HG03060 (cell line): Measurements from ENCODE around the gene HOMER2.
"Not testable (repeated sequence)": the region's sequence is repeated elsewhere in the genome, so short reads cannot be mapped to it uniquely, and the experiment has no call there.

Source experiments
- ATAC-seq: cut with Tn5 transposase; IDR thresholded peaks from one replicate; pipeline ENCODE4 v1.9.1; 2021; ENCODE audit warnings: low read depth, moderate number of reproducible peaks; ENCODE audit not compliant: unreplicated experiment

HOMER2 gene

GRCh38 chr15:82952158-82953081 lies at the start of gene HOMER2:
TSS of gene HOMER2 (minus strand) at chr15:82952720. CDS start at chr15:82952535, 185 bp downstream.
- ATAC-seq = no peak

- ATAC-seq = not testable (repeated sequence)
Observed at GRCh38 chr15:83000672-83001031, 48.1 kb upstream of the HOMER2 start.

GRCh38 chr15:82999905-83000671 lies 47.6 kb upstream of the HOMER2 start:
- peak; percentile 65 for ATAC-seq

DNA sequence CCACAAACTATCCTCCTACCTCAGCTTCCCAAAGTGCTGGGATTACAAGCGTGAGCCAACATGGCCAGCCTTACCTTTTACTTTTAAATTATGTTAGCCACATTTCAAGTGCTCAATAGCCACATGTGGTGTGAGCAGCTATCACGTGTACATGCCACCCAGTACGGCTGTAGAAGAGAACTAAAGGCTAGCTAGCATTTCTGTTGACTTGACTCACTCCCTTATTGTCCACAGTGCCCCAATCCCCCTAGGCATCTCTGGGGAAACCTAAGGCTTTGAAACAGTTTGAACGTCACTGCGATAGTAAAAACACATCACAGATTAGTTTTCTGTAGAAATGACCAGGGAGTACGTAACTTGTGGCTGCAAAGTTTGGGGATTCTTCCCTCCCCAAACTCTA lies 46.9 kb upstream of the HOMER2 start:
- no peak for ATAC-seq

GRCh38 chr15:82995938-82996337 lies 43.4 kb upstream of the HOMER2 start:
- no peak for ATAC-seq

- no peak for ATAC-seq
Observed at GRCh38 chr15:82995076-82995475, 42.6 kb upstream of the HOMER2 start.

DNA sequence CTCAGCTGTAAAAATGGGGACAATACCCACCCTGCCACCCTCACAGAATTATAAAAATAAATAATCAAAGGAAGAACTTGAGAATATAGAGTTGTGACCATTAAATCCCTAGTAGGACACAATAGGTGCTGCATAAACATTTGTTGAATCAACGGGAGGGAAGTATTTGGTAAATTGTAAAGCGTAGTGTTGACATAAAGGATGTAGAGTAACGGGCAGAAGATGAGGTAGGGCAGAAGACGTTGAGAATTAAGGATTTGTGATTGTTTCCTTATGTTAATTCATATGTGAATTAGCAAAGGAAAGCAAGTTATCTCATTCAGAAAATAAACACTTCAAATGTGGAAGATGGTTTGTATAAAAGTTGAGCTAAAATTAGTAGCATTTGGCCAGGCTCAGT lies 40.6 kb upstream of the HOMER2 start:
- ATAC-seq = no peak

- no peak for ATAC-seq
Observed at GRCh38 chr15:82992436-82992998, 40.0 kb upstream of the HOMER2 start.

- ATAC-seq = no peak
Observed at GRCh38 chr15:82986442-82986780, 33.9 kb upstream of the HOMER2 start.

DNA sequence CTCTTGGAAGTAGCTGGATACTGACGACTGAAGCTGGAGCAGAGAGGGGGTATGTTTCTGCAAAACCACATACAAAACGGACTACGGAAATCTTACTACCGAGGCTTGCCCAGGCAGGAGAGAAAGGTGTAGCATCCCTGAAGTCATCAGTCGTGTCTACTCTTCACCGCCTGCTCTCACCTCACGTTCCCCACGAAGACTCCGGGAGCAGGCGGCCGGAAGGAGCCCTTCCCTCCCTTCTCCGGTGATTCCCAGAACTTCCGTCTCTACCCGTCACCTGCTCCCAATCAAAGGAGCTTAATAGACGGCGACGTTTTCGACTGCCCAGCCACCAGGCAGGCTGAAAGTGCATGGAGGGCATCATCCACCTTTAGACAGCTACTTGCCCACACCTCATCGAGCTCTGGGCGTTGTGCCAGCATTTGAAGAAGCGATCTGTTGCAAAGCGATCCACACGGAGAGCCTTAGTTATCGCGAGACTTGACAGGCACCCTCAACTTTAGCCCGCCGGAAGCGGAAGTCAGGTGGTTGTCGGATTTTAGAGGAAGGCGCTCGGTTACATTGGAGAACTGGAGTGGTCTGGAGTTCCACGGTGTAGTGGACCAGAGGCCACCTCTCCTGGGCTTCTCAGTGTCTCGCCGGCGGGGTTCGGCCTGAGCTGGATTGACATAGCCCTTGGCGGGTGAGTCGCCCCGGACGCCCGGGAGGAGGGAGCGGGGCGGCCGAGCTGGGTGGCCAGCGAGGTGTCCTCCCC lies 33.3 kb upstream of the HOMER2 start, which contains the start of gene RAMAC:
Gene RAMAC (plus strand): TSS at position 523 of the 754 bp plus-strand sequence. CDS start 2,809 bp downstream, outside the sequence.
- ATAC-seq = peak; percentile 81

GRCh38 chr15:82980981-82981380 lies 28.5 kb upstream of the HOMER2 start:
- ATAC-seq = no peak

DNA sequence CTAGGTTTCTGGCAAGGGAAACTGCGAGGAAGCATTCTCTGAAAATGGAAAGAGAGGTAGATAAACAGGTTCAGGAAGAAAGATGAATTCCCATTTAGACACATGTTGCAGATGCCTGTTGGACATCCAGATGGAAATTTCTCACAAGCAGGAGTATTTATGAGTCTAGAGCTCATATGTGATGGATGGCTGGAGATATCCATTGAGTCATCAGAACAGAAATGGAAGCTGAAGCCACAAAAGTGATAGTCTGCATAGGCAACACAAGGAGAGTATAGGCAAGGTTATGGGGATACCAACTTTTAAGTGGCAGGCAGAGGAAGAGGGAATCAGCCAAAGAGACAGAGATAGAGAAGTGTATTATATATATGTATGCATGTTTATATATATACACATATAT lies 27.2 kb upstream of the HOMER2 start:
- ATAC-seq = no peak

DNA sequence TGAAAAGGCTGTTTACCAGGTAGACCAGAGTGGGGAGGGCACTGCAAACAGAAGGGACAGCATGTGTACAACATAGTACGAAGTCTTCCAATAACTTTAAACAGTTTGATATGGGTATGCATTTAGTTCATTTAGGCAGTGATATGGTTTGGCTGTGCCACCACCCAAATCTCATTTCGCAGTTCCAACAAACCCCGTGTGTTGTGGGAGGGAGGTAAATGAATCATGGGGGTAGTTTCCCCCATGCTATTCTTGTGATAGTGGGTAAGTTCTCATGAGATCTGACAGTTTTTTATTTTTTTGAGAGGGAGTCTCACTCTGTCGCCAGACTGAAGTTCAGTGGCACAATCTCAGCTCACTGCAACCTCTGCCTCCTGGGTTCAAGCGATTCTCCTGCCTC lies 25.9 kb upstream of the HOMER2 start:
- ATAC-seq = no peak

DNA sequence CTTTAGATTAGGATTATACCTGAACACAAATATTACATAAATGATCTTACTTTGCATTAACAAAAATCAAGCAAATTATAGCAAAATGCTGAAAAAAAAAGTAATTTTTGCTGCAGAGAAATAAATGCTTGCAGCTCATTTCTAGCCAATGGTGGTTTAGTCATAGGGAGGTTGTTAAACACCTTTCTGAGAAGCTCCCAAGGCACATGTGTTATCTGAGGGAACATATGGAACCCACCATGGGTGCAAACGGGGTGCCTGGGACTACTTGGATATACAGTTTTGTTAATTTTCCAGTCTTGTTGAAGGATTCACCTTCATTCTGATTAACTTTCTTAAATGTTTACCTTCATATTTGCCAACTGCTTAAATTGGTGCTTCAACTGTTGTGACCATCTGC lies 24.6 kb upstream of the HOMER2 start:
- ATAC-seq = no peak

DNA sequence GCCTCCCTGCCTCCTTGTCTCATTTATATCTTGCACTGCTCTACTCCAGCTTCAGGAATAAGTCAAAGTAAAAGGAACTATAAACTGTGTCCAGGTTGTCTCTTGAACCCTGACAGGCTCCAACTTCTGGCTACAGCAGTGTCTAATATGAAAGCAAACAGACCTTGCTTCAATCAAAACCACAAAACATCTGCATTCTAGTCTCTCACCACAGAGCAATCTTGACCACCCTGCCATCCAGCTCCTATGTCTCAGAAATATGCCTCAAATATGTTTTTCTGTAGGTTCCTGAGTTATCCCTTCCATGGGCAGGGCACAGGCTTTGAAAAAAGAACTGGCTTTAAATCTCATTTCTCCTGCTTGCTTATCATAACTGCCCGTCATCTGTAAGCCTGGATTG lies 20.5 kb upstream of the HOMER2 start:
- no peak for ATAC-seq

DNA sequence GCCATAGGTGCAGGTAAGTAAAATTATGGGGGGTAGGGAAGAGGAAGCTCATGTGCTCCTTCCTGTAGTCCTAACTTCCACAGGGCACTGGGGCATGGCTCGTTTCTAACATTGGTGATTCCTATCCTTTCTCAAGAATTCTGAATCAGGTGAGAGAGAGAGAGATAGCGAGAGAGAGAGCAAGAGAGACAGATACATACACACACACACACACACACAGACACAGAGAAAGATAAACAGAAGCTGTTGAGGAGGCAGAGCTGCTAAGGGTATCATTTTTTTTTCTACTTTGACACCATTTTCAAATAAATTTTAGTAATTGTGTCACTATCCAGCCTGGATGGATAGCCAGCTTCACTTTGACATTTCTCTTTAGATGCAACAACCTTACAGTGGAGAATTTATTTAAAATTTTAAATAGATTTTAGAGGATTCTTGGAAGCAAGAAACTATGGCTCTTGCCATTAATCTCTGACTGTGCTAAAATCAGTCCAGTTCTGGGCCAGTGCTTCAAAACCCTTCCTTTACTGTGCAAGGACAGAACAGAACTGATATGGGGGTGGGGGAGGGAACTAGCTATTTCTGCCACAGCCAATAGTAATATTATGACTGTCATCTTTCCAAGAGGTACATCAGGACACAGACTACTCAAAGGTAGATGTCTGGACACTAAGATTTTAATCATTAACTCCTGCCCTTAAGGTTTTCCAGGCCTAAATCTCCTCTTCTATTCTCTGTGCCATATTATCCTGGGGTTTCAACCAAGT lies 18.9 kb upstream of the HOMER2 start:
- no peak for ATAC-seq

- ATAC-seq = no peak
Observed at GRCh38 chr15:82970696-82971095, 18.2 kb upstream of the HOMER2 start.

DNA sequence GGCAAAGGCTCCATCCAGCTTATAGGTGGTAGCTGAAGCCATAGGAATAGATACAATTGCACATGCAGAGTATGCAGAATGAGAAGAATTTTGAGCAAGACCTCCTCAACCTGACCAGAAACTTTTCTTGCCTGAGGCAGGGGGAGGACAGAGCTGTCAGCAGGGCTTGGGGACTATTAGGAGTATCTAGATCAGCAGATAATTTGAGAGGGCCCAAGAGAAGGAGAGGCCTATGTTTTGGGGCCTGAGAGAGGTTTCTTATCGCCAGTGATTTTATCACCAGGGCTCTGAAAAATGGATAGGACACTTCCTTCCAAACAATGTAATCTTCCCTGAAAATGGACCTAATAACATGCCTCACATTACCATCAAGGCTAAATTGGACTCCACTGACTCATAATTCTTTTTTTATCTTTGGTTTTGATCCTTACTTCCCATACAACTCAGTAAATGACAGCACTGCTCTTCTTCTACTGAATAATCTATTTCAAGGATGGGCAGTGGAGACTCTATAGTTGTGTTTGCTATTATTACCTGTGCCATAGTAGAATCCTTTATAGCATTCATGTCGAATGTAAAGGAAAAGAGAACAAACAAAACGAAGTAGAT lies 17.7 kb upstream of the HOMER2 start:
- no peak for ATAC-seq

DNA sequence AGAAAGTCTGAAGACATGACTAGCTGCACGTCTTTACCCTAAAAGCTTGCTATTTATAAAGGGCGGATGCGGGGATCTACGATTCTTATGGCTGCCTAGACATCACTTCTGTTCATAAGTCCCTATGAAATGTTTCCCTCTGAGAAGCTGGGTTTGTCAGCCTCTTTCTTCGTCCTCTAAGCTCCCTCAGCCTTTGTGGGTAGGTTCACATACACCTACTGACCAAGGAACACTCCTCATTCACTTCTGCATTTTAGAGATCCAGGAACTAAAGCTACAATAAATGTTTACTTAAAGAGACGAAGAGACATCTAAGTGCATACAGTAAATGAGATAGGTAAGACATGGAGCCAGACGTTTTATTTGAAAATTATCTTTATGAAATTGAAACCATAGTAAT lies 16.8 kb upstream of the HOMER2 start:
- ATAC-seq = no peak
